GM23248 (cell line): ENCODE results near the gene TAF1B. TPM values are rescaled to one million over a fixed set of nuclear protein-coding genes. Genes with fewer than 3 reads are reported as not detected.
A peak's percentile ranks its signal among the peaks of the same experiment; 100 is the strongest.

Experiments
- DNase-seq: peaks from one replicate; pipeline ENCODE4 v3.0.0-alpha.2; 2015
- H2AFZ ChIP-seq: fragments of 200-600 bp; sonication (generic); 2 replicates; pipeline ENCODE4 v1.6.1; 2016; ENCODE audit warnings: antibody characterized with exemption
- H3F3A ChIP-seq: fragments of 200-600 bp; sonication (generic); 2 replicates; pipeline ENCODE4 v1.6.1; 2016; ENCODE audit warnings: mild to moderate bottlenecking, antibody characterized with exemption, mixed run types; ENCODE audit not compliant: insufficient read depth
- H3K27ac ChIP-seq: fragments of 200-600 bp; sonication (generic); 2 replicates; pipeline ENCODE4 v1.5.1; 2016; ENCODE audit warnings: mild to moderate bottlenecking
- H3K27me3 ChIP-seq: fragments of 200-600 bp; sonication (generic); replicated peaks from 2 replicates; pipeline ENCODE4 v1.6.1; 2016; ENCODE audit warnings: mild to moderate bottlenecking; ENCODE audit not compliant: insufficient read depth
- H3K36me3 ChIP-seq: fragments of 200-600 bp; sonication (generic); 2 replicates; pipeline ENCODE4 v1.6.1; 2016; ENCODE audit warnings: low read depth, mild to moderate bottlenecking
- H3K4me1 ChIP-seq: fragments of 200-600 bp; sonication (generic); 2 replicates; pipeline ENCODE4 v1.6.1; 2016; ENCODE audit warnings: mild to moderate bottlenecking; ENCODE audit not compliant: insufficient read depth
- H3K4me2 ChIP-seq: fragments of 200-600 bp; sonication (generic); one replicate; pipeline ENCODE4 v1.6.1; 2016; ENCODE audit warnings: mild to moderate bottlenecking; ENCODE audit not compliant: unreplicated experiment
- H3K4me3 ChIP-seq: fragments of 200-600 bp; sonication (generic); 2 replicates; pipeline ENCODE4 v1.5.1; 2016; ENCODE audit warnings: mild to moderate bottlenecking
- H3K79me2 ChIP-seq: fragments of 200-600 bp; sonication (generic); 2 replicates; pipeline ENCODE4 v1.6.1; 2016; ENCODE audit warnings: mild to moderate bottlenecking; ENCODE audit not compliant: insufficient read depth
- H3K9ac ChIP-seq: fragments of 200-600 bp; sonication (generic); 2 replicates; pipeline ENCODE4 v1.6.1; 2016; ENCODE audit warnings: mild to moderate bottlenecking
- H3K9me2 ChIP-seq: fragments of 200-600 bp; sonication (generic); 2 replicates; pipeline ENCODE4 v1.6.1; 2016; ENCODE audit warnings: mixed run types, mild to moderate bottlenecking, moderate library complexity; ENCODE audit not compliant: insufficient read depth
- H3K9me3 ChIP-seq: fragments of 200-600 bp; sonication (generic); one replicate; pipeline ENCODE4 v1.6.1; 2017; ENCODE audit warnings: low read depth
- H4K20me1 ChIP-seq: fragments of 200-600 bp; sonication (generic); 2 replicates; pipeline ENCODE4 v1.6.0; 2016; ENCODE audit not compliant: insufficient read depth
- EZH2 ChIP-seq: fragments of 200-600 bp; sonication (generic); IDR thresholded peaks from 2 replicates; pipeline ENCODE4 v1.6.1; 2018; ENCODE audit warnings: antibody characterized with exemption, mild to moderate bottlenecking; ENCODE audit not compliant: insufficient read depth, poor library complexity, severe bottlenecking
- EZH2phosphoT487 ChIP-seq: fragments of 200-600 bp; sonication (generic); IDR thresholded peaks from 2 replicates; pipeline ENCODE4 v1.6.1; 2018; ENCODE audit warnings: antibody characterized with exemption, moderate library complexity, mild to moderate bottlenecking, low read depth; ENCODE audit not compliant: insufficient read depth
- WGBS, 2 experiments: methylation state at CpG; one replicate each; pipeline ENCODE4 v1.1.6; 2015 to 2017; ENCODE audit warnings: low lambda C conversion rate in 2 of 2, low coverage in 1 of 2; ENCODE audit errors: missing lambda C conversion rate in 2 of 2; 5-methylcytosine and 5-hydroxymethylcytosine counted together
- in situ Hi-C: fragments of 300-500 bp; cut with MboI; formaldehyde crosslinking; loops from 2 replicates; pipeline ENCODE4 v1.15.0; 2020
- polyA plus RNA-seq: library from polyadenylated mRNA; unstranded; fragments of >200 nt; fragmentation: Nextera tagmentation; extraction: Ambion mirVana; gene quantifications from 2 replicates; pipeline ENCODE4 v1.2.1, GENCODE V29; 2016
- total RNA-seq: library from RNA; depleted of rRNA; stranded (reverse); fragments of >200 nt; shearing (Covaris generic); gene quantifications from 2 replicates; pipeline ENCODE4 v1.2.3, GENCODE V29; 2014

The TAF1B gene
- total and polyA plus RNA-seq, 2 experiments from 2014 or later, result 16.6 to 27.0 TPM

GRCh38 chr2:9951522-9952285 lies 108.4 kb downstream of the TAF1B start, which contains the start of gene GRHL1:
TSS of gene GRHL1 (plus strand) at chr2:9951693. CDS start at chr2:9951834, 141 bp downstream.
- Histone ChIP-seq H3K9me2 (no peaks in the 10 kb centered on the region), H3K9ac (peak within 1 kb of the TSS; percentile 64)

DNA sequence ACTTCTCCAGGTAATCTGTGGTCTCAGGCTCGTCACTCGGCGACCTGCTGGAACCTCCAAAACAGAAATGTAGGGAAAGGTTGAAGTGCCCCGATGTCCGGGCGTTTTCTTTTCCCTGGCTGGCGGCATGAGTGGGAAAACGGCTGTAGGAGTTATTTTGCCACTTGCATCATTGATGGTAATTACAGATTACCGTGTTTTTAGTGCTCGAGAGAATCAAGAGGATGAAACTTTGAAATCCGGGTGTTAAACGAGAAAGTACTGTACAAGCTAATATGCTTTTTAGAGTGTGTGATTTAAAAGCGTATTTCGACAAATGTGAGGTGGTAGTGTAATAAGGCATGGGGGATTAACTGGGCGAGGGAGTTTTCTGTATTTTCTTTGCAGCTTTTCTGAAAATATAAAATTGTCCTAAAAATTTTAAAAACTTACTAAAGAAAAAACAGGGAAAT lies 109.0 kb downstream of the TAF1B start:
- H3K4me2 ChIP-seq, result peak overlapping the region; percentile 21
- TF ChIP-seq EZH2 (no peak), EZH2phosphoT487 (no peak)
- no peaks in the 10 kb centered on the region for H3K79me2 ChIP-seq
- H3K36me3 ChIP-seq, result no peaks in the 10 kb centered on the region
- no peak for DNase-seq
- no peaks in the 10 kb centered on the region for H4K20me1 ChIP-seq
- H3K27me3 ChIP-seq, result no peaks in the 10 kb centered on the region
- H3K9ac ChIP-seq, result peak overlapping the region; percentile 17; the same call in 1 of the 2 replicates
- H3K9me3 ChIP-seq, result no peaks in the 10 kb centered on the region
- 14% methylated on average over 15 of the region's 15 CpGs for WGBS, 2 experiments
- in situ Hi-C loops, result no loop called here
- H3F3A ChIP-seq, result no peaks in the 10 kb centered on the region
- peak overlapping the region; percentile 72 for H3K4me3 ChIP-seq
- peak overlapping the region; percentile 56 for H2AFZ ChIP-seq
- no peak overlapping the region for H3K27ac ChIP-seq
- no peaks in the 10 kb centered on the region for H3K4me1 ChIP-seq
- H3K9me2 ChIP-seq, result no peaks in the 10 kb centered on the region

More at GRCh38 chr2:9951522-9952285, 108.4 kb downstream of the TAF1B start, which contains the start of gene GRHL1:
- peak; percentile 98 for DNase-seq
- Histone ChIP-seq H3K9me3 (no peaks in the 10 kb centered on the region), H3K27me3 (no peaks in the 10 kb centered on the region), H3K4me2 (peak within 1 kb of the TSS; percentile 65), H4K20me1 (no peaks in the 10 kb centered on the region), H3K4me1 (no peaks in the 10 kb centered on the region), H3K79me2 (no peaks in the 10 kb centered on the region), H3F3A (no peaks in the 10 kb centered on the region), H3K4me3 (peak within 1 kb of the TSS; percentile 78), H3K36me3 (no peaks in the 10 kb centered on the region), H2AFZ (peak within 1 kb of the TSS; percentile 81), H3K27ac (no peak within 1 kb of the TSS)
- in situ Hi-C loops, result no loop called here
- TF ChIP-seq EZH2phosphoT487, result no peak
- no peak for TF ChIP-seq EZH2
- 2 to 3% methylated on average over 40 to 58 of the region's 111 CpGs for WGBS, 2 experiments

DNA sequence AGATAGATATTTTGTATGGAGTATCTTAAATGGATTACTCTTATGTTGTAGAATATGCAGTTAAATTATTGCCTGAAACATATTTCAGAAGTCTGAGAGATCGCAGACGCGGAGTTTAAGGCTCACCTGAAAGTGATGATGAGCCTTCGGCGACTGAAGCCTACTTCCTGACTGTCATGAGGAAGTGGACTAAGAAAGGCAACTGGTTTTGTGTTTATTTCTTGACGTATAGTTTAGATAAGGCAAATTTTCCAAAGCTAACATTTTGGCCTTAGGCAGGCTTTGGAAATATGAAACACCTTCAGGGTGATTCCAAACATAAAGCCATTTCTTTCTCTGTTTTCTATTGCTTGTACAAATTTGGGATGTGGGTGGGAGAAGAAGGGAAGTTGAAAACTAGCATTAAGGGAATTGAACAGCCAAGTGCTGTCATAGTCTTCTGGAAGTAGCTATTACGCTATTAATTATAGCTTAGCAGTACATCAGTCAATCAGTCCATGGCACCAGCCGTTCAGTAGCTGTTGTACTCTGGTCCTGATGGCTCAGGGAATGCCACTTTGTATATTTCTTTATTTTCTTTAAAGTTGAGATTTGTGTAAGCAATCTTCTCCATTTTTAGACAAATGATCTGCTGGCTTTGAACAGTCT lies 109.7 kb downstream of the TAF1B start:
- 91 to 92% methylated on average over 8 of the region's 8 CpGs for whole genome bisulfite sequencing, 2 experiments
- H3F3A ChIP-seq, result no peaks in the 10 kb centered on the region
- no peaks in the 10 kb centered on the region for H3K9me2 ChIP-seq
- H3K27ac ChIP-seq, result no peak overlapping the region
- TF ChIP-seq EZH2phosphoT487, result no peak
- no peak for TF ChIP-seq EZH2
- H3K4me2 ChIP-seq, result no peak overlapping the region
- no peak overlapping the region for H3K9ac ChIP-seq
- H2AFZ ChIP-seq, result no peak overlapping the region
- no peak for DNase-seq
- no peak overlapping the region for H3K4me3 ChIP-seq
- in situ Hi-C loops, result no loop called here
- no peaks in the 10 kb centered on the region for H3K36me3 ChIP-seq
- no peaks in the 10 kb centered on the region for H3K9me3 ChIP-seq
- H4K20me1 ChIP-seq, result no peaks in the 10 kb centered on the region
- no peaks in the 10 kb centered on the region for H3K4me1 ChIP-seq
- no peaks in the 10 kb centered on the region for H3K27me3 ChIP-seq
- no peaks in the 10 kb centered on the region for H3K79me2 ChIP-seq

GRCh38 chr2:9954136-9954535 lies 110.9 kb downstream of the TAF1B start:
- no peak for DNase-seq
- Histone ChIP-seq H3K27ac (no peak overlapping the region), H3K9ac (no peak overlapping the region), H3K9me3 (no peaks in the 10 kb centered on the region), H3F3A (no peaks in the 10 kb centered on the region), H3K4me3 (no peak overlapping the region), H3K79me2 (no peaks in the 10 kb centered on the region), H3K36me3 (no peaks in the 10 kb centered on the region), H3K4me2 (no peak overlapping the region), H3K9me2 (no peaks in the 10 kb centered on the region), H2AFZ (no peak overlapping the region), H4K20me1 (no peaks in the 10 kb centered on the region), H3K4me1 (no peaks in the 10 kb centered on the region), H3K27me3 (no peaks in the 10 kb centered on the region)
- in situ Hi-C loops, result no loop called here
- 65 to 73% methylated on average over 3 of the region's 3 CpGs for WGBS, 2 experiments
- TF ChIP-seq EZH2 (no peak), EZH2phosphoT487 (no peak)
